SK-N-SH treated with all-trans-retinoic acid at 6 μM for 48 hours (cell line): ENCODE measurements around the gene GRK1.
"Not testable (repeated sequence)": the region's sequence is repeated elsewhere in the genome, so short reads cannot be mapped to it uniquely, and the experiment has no call there.

Experiments
- ATAC-seq: fragments of 200-7000 bp; cut with Tn5 transposase; 3 replicates; pipeline ENCODE4 v1.9.1; 2020; ENCODE audit warnings: mild to moderate bottlenecking, moderate library complexity
- ARNTL ChIP-seq: fragments of 450-650 bp; formaldehyde crosslinking; IDR thresholded peaks from 2 replicates; pipeline ENCODE4 v1.5.0; 2020; ENCODE audit warnings: low read depth, mild to moderate bottlenecking, moderate library complexity, borderline replicate concordance
- CSDC2 ChIP-seq: fragments of 250-450 bp; sonication (Bioruptor Pico); IDR thresholded peaks from 2 replicates; pipeline ENCODE4 v1.5.0; 2020; ENCODE audit warnings: mild to moderate bottlenecking, moderate library complexity
- ESRRG ChIP-seq: fragments of 250-450 bp; sonication (Bioruptor Pico); IDR thresholded peaks from 2 replicates; pipeline ENCODE4 v1.6.1; 2021; ENCODE audit warnings: mild to moderate bottlenecking
- GLIS3 ChIP-seq: fragments of 250-450 bp; sonication (Bioruptor Pico); IDR thresholded peaks from 2 replicates; pipeline ENCODE4 v1.5.0; 2020; ENCODE audit warnings: mild to moderate bottlenecking, moderate library complexity
- ISL1 ChIP-seq: fragments of 250-450 bp; sonication (Bioruptor Pico); IDR thresholded peaks from 2 replicates; pipeline ENCODE4 v2.1.2; 2022; ENCODE audit warnings: mild to moderate bottlenecking, moderate library complexity
- RARB ChIP-seq: fragments of 250-450 bp; sonication (Bioruptor Pico); IDR thresholded peaks from 2 replicates; pipeline ENCODE4 v1.8.0; 2021; ENCODE audit warnings: mild to moderate bottlenecking, moderate library complexity
- TCF4 ChIP-seq: fragments of 250-450 bp; sonication (Bioruptor Pico); IDR thresholded peaks from 2 replicates; pipeline ENCODE4 v1.8.0; 2021; ENCODE audit warnings: mild to moderate bottlenecking, moderate library complexity, borderline replicate concordance
- ZFP3 ChIP-seq: fragments of 250-450 bp; sonication (Bioruptor Pico); IDR thresholded peaks from 2 replicates; pipeline ENCODE4 v1.5.0; 2020; ENCODE audit warnings: mild to moderate bottlenecking, moderate library complexity
- ZFP30 ChIP-seq: fragments of 450-650 bp; formaldehyde crosslinking; IDR thresholded peaks from 2 replicates; pipeline ENCODE4 v1.5.0; 2022; ENCODE audit warnings: mild to moderate bottlenecking, moderate library complexity
- TF ChIP-seq, protein P1 (sequence below): fragments of 250-450 bp; sonication (Bioruptor Pico); IDR thresholded peaks from 2 replicates; pipeline ENCODE4 v1.8.0; 2020; ENCODE audit warnings: mild to moderate bottlenecking, moderate library complexity, borderline replicate concordance
- TF ChIP-seq, protein P2 (sequence below): fragments of 250-450 bp; sonication (Bioruptor Pico); IDR thresholded peaks from 2 replicates; pipeline ENCODE4 v1.5.1; 2021; ENCODE audit warnings: mild to moderate bottlenecking, moderate library complexity
- TF ChIP-seq, protein P3 (sequence below): fragments of 250-450 bp; sonication (Bioruptor Pico); IDR thresholded peaks from 2 replicates; pipeline ENCODE4 v1.5.1; 2020; ENCODE audit warnings: low read depth, mild to moderate bottlenecking, moderate library complexity
- TF ChIP-seq, protein P4 (sequence below): fragments of 250-450 bp; sonication (Bioruptor Pico); IDR thresholded peaks from 2 replicates; pipeline ENCODE4 v1.8.0; 2021; ENCODE audit warnings: low read depth, mild to moderate bottlenecking, moderate library complexity, borderline replicate concordance

The GRK1 gene

DNA sequence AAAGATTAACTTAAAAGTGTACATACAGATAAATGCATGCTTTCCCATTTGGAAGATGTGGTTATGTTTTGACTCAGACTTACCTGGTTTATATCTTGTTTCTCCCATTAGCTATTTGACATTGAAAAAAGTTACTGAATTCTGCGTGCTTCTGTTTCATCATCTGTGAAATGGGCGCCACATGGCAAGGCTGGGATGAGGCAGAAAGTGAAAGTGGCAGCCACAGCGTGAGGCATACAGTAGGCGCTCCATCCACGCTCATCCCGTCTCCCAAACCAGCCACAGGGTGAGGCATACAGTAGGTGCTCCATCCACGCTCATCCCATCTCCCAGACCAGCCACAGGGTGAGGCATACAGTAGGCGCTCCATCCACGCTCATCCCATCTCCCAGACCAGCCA is 78.0 kb downstream of the GRK1 start:
- no peak for ATAC-seq

DNA sequence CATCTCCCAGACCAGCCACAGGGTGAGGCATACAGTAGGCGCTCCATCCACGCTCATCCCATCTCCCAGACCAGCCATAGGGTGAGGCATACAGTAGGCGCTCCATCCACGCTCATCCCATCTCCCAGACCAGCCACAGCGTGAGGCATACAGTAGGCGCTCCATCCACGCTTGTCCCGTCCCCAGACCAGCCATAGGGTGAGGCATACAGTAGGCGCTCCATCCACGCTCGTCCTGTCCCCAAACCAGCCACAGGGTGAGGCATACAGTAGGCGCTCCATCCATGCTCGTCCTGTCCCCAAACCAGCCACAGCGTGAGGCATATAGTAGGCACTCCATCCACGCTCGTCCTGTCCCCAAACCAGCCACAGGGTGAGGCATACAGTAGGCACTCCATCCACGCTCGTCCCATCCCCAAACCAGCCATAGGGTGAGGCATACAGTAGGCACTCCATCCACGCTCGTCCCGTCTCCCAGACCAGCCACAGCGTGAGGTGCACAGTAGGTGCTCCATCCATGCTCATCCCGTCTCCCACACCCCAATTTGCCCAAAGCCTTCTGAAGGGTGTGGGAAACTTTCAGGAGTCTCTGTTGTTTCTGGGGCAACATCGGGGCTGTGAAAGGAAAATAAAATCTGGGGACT is 78.6 kb downstream of the GRK1 start:
- ATAC-seq, result not testable (repeated sequence)

More for the DNA sequence above, 78.0 kb downstream of the GRK1 start:
- TF ChIP-seq RARB (CRISPR knock-in tag) (no peak), ISL1 (no peak), GLIS3 (CRISPR knock-in tag) (no peak), ZFP3 (no peak), ZFP30 (CRISPR knock-in tag) (no peak), CSDC2 (no peak), ESRRG (CRISPR knock-in tag) (no peak), TCF4 (CRISPR knock-in tag) (no peak)
- TF ChIP-seq, protein P1, sequence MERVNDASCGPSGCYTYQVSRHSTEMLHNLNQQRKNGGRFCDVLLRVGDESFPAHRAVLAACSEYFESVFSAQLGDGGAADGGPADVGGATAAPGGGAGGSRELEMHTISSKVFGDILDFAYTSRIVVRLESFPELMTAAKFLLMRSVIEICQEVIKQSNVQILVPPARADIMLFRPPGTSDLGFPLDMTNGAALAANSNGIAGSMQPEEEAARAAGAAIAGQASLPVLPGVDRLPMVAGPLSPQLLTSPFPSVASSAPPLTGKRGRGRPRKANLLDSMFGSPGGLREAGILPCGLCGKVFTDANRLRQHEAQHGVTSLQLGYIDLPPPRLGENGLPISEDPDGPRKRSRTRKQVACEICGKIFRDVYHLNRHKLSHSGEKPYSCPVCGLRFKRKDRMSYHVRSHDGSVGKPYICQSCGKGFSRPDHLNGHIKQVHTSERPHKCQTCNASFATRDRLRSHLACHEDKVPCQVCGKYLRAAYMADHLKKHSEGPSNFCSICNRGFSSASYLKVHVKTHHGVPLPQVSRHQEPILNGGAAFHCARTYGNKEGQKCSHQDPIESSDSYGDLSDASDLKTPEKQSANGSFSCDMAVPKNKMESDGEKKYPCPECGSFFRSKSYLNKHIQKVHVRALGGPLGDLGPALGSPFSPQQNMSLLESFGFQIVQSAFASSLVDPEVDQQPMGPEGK (CRISPR knock-in tag), result no peak
- TF ChIP-seq, protein P2, sequence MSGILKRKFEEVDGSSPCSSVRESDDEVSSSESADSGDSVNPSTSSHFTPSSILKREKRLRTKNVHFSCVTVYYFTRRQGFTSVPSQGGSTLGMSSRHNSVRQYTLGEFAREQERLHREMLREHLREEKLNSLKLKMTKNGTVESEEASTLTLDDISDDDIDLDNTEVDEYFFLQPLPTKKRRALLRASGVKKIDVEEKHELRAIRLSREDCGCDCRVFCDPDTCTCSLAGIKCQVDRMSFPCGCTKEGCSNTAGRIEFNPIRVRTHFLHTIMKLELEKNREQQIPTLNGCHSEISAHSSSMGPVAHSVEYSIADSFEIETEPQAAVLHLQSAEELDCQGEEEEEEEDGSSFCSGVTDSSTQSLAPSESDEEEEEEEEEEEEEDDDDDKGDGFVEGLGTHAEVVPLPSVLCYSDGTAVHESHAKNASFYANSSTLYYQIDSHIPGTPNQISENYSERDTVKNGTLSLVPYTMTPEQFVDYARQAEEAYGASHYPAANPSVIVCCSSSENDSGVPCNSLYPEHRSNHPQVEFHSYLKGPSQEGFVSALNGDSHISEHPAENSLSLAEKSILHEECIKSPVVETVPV, result no peak
- TF ChIP-seq, protein P3, sequence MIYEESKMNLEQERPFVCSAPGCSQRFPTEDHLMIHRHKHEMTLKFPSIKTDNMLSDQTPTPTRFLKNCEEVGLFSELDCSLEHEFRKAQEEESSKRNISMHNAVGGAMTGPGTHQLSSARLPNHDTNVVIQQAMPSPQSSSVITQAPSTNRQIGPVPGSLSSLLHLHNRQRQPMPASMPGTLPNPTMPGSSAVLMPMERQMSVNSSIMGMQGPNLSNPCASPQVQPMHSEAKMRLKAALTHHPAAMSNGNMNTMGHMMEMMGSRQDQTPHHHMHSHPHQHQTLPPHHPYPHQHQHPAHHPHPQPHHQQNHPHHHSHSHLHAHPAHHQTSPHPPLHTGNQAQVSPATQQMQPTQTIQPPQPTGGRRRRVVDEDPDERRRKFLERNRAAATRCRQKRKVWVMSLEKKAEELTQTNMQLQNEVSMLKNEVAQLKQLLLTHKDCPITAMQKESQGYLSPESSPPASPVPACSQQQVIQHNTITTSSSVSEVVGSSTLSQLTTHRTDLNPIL, result no peak
- TF ChIP-seq, protein P4, sequence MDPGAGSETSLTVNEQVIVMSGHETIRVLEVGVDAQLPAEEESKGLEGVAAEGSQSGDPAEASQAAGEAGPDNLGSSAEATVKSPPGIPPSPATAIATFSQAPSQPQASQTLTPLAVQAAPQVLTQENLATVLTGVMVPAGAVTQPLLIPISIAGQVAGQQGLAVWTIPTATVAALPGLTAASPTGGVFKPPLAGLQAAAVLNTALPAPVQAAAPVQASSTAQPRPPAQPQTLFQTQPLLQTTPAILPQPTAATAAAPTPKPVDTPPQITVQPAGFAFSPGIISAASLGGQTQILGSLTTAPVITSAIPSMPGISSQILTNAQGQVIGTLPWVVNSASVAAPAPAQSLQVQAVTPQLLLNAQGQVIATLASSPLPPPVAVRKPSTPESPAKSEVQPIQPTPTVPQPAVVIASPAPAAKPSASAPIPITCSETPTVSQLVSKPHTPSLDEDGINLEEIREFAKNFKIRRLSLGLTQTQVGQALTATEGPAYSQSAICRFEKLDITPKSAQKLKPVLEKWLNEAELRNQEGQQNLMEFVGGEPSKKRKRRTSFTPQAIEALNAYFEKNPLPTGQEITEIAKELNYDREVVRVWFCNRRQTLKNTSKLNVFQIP (CRISPR knock-in tag), result no peak

DNA sequence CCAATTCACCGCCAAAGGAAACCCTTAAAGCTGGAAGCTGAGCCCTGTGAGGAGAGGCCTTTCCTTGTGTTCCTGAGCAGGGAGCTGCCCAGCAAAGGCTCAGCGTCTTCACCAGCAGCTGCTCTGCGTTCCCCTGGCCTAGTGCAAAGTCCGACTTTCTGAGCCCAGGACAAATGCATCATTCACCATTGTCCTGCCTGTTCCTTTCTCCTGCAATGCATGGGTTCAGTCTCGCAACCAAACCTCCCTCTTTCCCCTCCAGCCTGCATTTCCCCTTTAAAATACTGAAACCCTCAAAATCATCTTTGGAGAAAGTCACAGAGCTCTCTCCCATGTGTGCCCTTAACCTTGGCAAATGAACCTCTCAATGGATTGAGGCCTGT is 79.1 kb downstream of the GRK1 start:
- TF ChIP-seq ARNTL (no peak), ZFP30 (CRISPR knock-in tag) (no peak)
- TF ChIP-seq, protein P1 (CRISPR knock-in tag), result no peak
- TF ChIP-seq, protein P2, result no peak
- ATAC-seq, result no peak; the same call in 1 of the 3 replicates

DNA sequence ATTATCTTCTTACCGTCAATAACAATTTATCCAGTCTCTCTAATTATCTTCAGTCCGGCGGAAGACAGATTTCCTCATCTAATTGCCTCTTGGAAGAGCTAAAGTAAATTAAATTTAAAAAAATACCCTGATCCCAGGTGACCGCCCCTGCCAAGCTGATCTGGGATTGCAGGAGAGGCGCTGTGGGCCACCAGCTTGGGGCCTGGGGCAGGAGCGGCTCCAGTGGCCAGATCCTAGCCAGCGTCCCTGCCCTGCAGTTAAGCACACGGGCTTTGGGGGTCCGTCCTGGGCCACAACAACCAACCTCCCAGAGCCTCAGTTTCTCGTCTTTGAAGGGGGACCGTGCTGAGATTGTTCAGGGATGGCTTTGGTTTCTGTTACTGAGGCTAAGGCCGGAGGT is 79.7 kb downstream of the GRK1 start:
- ATAC-seq, result no peak
- TF ChIP-seq, protein P4 (CRISPR knock-in tag), result no peak
- TF ChIP-seq, protein P2, result no peak
